GM06990 (cell line): ENCODE results near the gene TPRA1.

Experiments used
- DNase-seq: peaks from one replicate; pipeline ENCODE4 v3.0.0-alpha.2; 2011; ENCODE audit not compliant: insufficient read length; ENCODE audit errors: extremely low read depth
- H3K27me3 ChIP-seq: replicated peaks from 2 replicates; pipeline ENCODE4 v1.6.0; 2011; ENCODE audit warnings: low read length; ENCODE audit not compliant: control insufficient read depth, insufficient read depth
- H3K36me3 ChIP-seq: 2 replicates; pipeline ENCODE4 v1.5.1; 2011; ENCODE audit warnings: low read length; ENCODE audit not compliant: control insufficient read depth, insufficient read depth
- H3K4me3 ChIP-seq: replicated peaks from 2 replicates; pipeline ENCODE4 v1.5.1; 2011; ENCODE audit warnings: low read depth, mild to moderate bottlenecking, control low read depth, low read length
- CTCF ChIP-seq: IDR thresholded peaks from 2 replicates; pipeline ENCODE4 v1.5.1; 2011; ENCODE audit warnings: low read length, control low read depth, mild to moderate bottlenecking, inconsistent platforms; ENCODE audit not compliant: insufficient read depth, poor library complexity, severe bottlenecking

The TPRA1 gene

DNA sequence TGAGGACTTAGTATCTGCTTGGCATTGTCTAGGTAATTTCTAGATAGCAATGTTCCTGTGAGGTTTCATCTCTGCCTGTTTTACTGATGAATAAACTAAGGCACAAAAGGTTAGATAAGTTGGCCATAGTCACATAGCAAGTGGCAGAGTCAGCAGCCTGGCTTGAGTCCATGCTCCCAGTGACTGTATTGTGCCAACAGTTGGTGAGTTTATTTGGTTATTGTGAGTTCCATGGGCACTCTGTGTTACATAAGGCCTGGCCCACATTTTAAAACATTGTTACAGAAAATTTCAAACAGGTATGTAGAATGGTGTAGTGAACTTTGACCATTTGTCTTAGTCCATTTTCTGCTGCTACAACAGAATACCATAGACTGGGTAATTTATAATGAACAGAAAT, 22.9 kb upstream of the TPRA1 start:
- Histone ChIP-seq H3K36me3 (peaks cover 55% of the 10 kb centered on the region), H3K27me3 (no peaks in the 10 kb centered on the region), H3K4me3 (no peak overlapping the region)
- no peak for DNase-seq
- no peak for TF ChIP-seq CTCF

DNA sequence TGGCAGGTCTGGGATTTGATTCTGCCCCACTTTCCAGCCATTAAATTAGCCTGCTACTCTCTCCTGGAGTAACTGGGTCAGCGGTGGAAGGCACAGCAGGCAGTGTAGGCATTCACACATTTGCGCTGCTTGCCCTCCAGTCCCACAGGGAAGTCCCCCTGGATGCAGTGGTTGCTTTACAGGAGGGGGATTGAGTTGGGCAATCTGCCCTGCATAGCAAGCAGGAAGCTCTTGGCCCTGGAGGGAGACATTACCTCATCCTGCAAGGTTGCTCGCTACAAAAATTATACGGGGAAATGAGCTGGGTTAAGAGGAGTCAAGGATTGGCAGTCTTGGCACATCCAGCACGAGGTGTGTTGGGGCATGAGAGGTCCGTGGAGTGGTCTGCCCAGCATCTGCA, 22.4 kb upstream of the TPRA1 start:
- no peak for TF ChIP-seq CTCF
- no peak overlapping the region for H3K4me3 ChIP-seq
- no peaks in the 10 kb centered on the region for H3K27me3 ChIP-seq
- no peak for DNase-seq
- H3K36me3 ChIP-seq = peaks cover 56% of the 10 kb centered on the region

- no peak for DNase-seq
- TF ChIP-seq CTCF = no peak
- Histone ChIP-seq H3K36me3 (peaks cover 52% of the 10 kb centered on the region), H3K4me3 (no peak overlapping the region), H3K27me3 (no peaks in the 10 kb centered on the region)
Observed at GRCh38 chr3:127611251-127611650, 20.7 kb upstream of the TPRA1 start.

DNA sequence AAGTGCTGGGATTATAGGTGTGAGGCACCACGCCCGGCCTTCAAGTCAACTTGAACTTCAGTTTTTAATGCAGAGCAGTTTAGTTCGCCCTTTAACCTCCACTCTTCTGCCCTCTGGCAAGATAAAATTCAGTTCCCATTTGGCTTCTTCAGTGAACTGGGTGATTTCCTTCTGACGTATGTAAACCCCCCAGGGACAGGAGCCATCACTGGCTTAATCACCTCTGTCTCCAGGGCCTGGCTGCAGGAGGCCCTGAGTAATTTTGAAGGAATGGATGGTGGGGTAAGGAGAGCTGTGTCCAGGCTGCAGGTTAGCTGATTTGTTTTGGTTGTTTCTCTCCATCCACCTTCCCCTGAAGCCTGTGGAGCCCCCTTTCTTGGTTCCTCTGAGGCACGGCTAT, 19.6 kb upstream of the TPRA1 start:
- DNase-seq = no peak
- TF ChIP-seq CTCF = no peak
- peaks cover 50% of the 10 kb centered on the region for H3K36me3 ChIP-seq

DNA sequence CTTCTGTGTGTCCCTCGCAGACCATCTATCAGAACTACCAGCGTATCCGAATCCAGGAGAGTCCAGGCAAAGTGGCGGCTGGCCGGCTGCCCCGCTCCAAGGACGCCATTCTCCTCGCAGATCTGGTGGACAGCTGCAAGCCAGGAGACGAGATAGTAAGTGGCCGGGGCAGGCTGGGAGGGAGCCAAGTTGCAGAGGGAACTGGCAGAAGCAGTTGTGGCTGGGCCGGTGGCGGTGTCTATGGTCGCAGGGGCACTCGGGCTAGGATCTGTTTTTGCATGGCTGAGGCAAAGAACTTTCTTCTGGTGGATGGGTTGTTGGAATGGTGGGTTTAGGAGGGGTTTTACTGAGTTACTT, 17.8 kb upstream of the TPRA1 start:
- DNase-seq = no peak
- no peak for TF ChIP-seq CTCF
- H3K36me3 ChIP-seq = peaks cover 53% of the 10 kb centered on the region
- no peaks in the 10 kb centered on the region for H3K27me3 ChIP-seq
- H3K4me3 ChIP-seq = no peak overlapping the region

More for the DNA sequence above, 19.6 kb upstream of the TPRA1 start:
- Histone ChIP-seq H3K4me3 (no peak overlapping the region), H3K27me3 (no peaks in the 10 kb centered on the region)

DNA sequence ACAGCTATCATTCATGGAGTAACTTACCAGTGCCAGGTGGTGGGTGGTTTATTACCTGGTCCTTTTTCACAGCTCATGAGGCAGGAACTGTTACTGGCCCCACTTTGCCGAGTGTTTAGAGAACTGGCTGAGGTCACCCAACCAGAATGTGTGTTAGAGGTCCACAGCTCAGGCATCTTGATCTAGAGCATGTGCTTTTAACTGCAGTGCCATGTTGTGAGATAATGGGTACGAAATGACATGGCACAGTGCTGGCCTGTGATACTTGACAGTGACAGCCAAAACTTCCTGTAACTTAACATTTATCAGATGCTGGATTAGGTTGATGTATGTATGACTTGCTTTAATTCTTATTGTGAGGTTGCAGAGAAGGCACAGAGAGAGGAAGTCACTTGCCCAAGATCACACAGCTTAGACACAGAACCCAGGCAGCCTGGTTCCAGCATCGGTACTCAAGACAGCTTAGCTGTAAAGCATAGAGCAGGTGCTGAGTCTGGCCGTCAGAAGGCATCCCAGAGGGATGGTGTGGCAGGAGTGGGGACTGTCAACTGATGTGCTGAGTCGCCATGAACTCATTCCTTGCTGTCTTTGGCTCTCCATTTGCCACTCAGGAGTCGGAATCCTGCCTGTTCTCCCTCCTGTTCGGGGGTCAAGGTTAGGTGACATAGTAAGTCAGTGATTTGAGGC, 17.3 kb upstream of the TPRA1 start:
- no peaks in the 10 kb centered on the region for H3K27me3 ChIP-seq
- H3K36me3 ChIP-seq = peaks cover 50% of the 10 kb centered on the region
- no peak for DNase-seq
- H3K4me3 ChIP-seq = no peak overlapping the region
- no peak for TF ChIP-seq CTCF
